HG03354 (cell line): ENCODE measurements around the gene FRMD1.
"Not testable (repeated sequence)": the region's sequence is repeated elsewhere in the genome, so short reads cannot be mapped to it uniquely, and the experiment has no call there.

Experiments
- ATAC-seq: cut with Tn5 transposase; IDR thresholded peaks from one replicate; pipeline ENCODE4 v1.9.1; 2021; ENCODE audit warnings: mild to moderate bottlenecking; ENCODE audit not compliant: unreplicated experiment, poor library complexity, severe bottlenecking

The FRMD1 gene

DNA sequence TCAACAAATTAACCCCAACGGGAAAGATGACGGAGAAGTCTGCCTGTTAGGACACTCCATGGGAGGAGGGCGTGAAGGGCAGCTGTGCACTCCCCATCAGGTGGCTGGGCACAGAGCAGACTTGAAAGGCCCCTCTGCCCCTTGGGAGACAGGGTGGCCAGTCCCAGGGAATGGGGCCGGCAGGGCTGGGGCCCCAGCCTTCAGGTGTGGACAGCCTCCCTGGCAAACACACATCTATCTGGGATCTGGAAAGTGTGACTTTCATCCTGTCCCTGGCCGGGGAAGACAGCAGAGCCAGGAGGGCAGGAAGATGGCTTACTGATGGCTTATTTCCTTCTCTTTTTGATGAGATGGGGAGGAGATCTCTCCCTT lies 4.5 kb upstream of the FRMD1 start:
- ATAC-seq = no peak

DNA sequence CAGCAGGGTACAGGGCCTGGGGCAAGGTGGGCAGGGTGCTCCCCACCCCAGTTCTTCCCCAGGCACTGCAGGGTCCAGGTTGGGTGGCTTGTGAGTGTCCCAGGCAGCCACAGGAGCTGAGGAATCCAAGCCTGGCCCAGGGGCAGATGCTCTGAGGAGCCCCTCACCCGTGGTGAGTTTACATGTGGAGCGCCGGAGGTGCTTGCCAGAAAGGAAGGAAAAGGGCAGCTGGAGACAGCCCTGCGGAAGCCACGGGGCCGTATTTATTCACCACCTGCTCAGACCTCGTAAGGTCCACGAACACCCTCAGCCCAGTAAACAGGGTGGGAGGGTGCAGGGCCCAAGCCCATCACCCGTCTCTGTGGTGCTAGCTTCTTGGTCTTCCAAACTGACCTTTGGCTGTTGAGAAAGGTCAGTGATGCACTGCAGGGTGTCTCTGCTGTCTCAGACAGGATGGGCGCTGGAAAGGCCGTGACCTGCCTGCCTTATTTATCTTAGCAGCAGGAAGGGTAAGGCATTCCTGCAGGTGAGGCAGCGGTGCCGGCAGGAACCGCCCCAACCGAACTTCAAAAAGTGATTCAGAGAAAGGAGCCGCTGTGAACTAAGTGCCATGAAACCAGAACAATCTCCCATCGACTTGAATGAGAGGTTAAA lies 4.0 kb upstream of the FRMD1 start:
- ATAC-seq = no peak

DNA sequence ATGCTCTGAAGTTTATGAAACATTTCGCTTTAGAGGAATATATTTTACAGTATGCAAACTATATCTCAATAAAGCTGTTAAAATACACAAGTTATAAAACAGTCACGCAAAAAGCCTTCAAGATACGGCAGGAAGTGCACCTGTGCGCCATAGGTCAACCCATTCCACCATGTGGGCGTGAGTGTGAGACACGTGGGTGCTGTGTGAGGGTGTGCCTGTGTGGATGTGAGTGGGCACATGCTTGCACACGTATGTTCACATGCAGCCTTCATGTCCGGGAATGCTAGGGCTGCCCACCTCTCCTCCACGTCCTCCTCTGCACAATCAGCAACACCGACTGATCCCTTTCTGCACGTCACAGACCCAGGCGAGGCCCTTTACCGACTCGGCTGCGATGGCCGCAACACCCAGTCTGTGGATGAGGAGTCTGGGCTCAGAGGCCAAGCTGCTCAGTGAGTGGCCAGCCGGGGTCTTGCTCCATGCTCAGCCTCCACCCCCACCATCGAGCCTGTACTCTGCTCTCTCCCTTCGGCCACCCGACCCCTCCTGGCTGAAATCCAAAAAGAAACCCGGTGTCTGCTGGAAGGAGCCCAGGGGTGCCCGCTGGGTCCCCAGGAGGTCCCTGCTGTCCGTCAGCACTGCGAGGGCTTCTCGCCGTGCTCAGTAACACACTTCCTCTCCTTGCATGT lies 3.0 kb upstream of the FRMD1 start:
- ATAC-seq = no peak

DNA sequence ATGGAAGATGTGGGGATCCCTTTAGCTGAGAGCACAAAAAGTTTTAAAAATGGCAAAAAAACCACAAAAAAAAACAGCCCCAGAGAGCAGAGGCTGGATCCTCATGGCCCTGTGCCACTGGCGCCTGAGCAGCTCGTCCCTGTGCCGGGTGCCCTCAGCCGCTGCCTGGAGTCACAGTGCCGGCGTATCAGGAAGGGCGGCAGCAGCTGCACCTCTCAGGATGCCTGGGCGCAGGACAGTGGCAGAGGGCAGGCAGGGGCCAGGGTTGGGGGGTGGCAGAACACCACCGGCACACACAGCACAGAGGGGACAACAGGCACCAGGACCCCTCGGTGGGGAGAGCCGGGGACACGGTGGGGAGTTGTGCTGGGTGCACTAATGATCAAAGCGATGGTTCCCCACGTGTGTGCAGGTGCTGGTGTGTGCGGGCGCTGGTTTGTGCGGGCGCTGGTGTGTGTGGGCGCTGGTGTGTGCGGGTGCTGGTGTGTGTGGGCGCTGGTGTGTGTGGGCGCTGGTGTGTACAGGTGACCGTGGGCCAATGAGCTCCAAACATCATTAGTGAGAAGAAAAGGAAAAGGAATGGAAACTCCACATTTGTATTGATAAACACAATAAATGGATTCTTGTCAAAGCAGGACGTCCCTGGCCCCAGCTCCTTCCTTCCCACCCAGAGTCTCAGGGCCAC lies 1.5 kb upstream of the FRMD1 start:
- no peak for ATAC-seq

DNA sequence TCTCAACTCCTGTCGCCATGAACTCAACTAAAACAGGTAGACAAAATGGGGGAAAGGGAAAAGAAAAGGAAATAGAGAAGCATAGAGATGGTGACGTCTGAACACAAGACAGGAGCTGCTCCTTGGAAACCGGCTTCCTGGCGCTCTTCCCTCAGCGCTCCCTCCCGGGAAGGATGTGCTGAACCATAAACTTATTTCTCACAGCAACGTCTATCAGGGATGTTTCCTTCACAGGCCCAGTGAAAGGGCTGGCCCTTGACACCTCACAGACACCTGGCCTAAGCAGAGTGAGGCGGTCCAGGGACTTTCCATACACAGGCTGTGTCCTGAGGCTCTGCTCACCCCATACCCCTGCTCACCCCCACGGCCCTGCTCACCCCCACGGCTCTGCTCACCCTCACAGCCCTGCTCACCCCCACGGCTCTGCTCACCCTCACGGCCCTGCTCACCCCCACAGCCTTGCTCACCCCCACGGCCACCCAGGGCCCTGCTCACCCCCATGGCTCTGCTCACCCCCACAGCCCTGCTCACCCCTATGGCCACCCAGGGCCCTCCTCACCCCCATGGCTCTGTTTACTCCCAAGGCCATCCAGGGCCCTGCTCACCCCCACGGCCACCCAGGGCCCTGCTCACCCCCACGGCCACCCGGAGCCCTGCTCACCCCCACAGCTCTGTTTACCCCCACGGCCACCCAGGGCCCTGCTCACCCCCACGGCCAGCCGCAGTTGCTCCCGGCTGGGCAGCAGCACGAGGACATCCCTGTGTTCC lies 653 bp downstream of the FRMD1 start:
- no peak for ATAC-seq

DNA sequence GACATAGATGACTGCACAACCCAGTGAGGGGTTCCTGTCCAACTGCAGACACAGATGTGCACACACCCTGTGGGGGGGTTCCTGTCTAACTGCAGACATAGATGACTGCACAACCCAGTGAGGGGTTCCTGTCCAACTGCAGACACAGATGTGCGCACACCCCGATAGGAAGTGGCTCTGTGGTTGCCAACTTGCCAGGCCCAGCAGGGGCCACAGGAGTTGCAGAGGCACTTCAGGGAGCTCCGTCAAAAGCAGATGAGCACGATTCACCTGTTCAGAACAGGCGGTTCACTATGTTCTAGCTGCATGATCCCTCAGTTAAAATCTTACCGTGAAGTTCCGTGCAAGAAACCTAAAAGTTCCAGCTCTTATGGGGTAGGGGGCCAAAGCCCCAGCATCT lies 1.6 kb downstream of the FRMD1 start:
- not testable (repeated sequence) for ATAC-seq

DNA sequence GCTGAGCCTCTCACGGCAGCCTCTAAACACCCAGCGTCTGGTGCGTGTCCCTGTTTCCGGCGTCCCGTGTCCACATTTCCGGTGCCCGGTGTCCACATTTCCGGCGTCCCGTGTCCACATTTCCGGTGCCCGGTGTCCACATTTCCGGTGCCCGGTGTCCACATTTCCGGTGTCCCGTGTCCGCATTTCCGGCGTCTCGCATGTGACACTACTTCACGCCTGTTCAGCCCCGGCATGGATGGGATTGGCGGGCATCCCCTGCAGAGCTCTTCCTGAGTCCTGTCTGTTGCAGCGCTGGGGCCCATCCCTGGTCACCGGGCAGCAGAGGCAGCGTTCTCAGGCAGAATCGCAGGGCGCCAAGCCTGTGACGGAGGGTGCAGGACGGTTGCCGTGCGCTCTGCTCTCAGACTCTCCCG lies 3.2 kb downstream of the FRMD1 start:
- ATAC-seq = no peak

DNA sequence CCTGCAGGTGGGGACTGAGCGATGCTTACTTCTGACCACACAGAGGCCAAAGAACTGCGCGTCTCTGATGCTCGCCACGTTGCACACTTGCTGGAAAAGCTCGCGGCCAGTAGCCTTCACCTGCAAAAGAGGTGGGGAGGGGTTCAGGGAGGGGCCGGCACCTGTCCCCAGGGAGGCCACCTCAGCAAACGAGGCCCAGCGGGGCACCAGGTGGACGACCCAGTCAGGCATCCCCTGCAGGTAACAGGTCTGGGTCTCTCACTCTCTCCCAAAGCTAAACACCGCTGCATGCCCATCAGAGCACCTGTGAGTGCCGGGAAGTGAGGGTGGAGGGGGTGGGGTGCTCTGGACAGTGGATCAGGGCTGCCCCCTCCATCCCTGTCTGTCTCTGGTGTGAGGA lies 3.8 kb downstream of the FRMD1 start:
- ATAC-seq = no peak

DNA sequence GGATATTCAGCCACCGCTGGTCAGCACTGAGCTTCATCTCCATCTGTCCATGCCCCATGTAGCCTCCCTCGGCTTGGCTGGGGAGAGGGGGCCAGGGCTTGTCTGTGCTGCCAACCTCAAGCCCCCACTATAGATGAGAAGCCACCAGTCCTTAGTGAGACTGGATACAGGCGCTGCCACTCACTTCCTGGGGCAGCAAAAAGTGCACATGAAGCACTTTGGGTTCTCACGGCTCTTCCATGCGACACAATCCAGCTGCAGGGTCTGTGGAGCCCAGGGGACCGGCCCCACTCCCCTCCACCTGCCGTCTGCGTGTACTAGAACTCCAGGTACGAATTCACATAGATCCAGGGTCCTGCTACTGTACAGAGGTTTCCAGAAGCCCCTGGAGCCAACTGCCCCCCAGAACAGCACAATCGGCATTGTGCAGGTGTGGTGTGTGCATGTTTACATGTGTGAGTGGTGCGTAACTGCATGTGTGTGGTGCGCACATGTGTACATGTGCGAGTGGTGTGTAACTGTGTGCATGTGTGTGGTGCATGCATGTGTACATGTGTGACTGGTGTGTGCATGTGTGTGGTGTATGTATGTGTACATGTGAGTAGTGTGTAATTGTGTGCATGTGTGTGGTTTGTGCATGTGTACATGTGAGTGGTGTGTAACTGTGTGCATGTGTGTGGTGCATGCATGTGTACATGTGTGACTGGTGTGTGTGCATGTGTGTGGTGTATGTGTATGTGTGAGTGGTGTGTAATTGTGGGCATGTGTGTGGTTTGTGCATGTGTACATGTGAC lies 4.9 kb downstream of the FRMD1 start:
- ATAC-seq = no peak

DNA sequence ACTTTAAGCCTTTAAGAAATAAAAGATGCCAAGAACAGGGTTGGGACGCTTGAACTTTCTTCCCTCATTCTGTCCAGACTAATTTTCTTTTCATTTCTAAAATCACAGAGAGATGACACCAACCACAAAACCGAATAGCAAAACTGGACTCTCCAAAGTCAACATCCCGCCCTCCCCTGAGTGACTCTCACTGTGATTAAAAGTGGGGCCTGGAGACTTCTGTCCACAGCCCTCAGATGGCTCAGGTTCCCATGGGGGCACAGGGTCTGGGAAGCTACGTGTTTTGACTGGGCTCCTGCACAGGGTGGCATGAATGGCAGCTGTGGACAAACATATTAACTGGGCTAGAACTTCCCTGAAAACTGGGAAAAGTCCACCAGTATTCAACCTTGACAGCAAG lies 6.3 kb downstream of the FRMD1 start:
- ATAC-seq = no peak

DNA sequence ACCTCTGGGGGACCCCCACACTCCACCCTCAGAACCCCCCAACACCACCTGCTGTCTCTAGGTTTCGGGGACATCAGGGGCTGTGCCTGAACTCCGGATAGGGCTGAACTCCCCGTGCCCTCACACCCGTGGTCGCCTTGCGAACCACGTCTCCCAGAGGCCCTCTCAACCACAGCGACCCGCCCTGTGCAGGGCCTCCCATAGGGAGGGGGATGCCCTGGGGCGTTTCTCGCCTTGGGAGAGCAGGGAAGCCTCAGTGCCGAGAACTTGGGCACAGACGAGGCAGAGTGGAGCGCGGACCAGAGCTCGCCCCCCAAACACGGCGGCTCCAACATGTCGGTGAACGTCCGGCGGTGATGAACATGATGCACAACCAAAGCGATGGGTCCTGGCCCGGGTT lies 6.8 kb downstream of the FRMD1 start:
- ATAC-seq = no peak

DNA sequence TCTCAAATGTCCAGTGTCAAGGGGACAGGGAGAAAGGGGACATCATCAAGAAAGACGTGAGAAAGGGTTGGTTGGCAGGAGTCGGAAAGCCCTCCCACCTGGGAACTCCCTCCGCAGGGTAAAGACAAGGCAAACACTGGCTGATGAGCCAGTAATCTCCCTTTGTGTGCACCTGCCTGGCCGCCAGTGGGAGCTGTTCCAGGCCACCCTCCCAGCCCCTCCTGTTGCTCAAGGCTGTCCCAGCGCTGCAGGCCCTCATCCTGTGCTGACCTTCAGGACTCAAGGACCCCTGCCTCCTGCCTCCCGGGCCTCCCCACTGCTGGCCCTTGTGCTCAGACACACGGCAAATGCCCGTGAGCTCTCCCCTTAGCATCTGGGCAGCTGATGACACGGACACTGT lies 7.4 kb downstream of the FRMD1 start:
- ATAC-seq = no peak

DNA sequence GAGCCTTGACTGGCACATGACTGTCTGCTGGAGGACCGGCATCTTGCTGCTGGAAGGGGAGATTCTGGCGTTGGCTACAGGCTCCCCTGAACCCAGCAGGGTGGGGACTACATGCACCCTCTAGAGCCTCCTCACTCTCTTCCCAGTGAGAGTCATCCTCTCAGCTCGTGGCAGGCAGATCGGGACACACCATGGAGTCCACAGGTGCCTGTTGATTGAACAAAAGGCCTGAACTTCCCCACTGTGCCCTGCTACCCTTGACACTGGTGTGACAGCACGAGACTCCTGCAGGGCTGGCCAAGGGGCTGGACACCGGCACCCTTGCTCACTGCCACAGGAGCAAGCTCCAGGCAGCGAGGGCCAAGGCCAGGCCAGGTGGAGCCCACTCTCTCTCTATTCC lies 8.2 kb downstream of the FRMD1 start:
- ATAC-seq = no peak

DNA sequence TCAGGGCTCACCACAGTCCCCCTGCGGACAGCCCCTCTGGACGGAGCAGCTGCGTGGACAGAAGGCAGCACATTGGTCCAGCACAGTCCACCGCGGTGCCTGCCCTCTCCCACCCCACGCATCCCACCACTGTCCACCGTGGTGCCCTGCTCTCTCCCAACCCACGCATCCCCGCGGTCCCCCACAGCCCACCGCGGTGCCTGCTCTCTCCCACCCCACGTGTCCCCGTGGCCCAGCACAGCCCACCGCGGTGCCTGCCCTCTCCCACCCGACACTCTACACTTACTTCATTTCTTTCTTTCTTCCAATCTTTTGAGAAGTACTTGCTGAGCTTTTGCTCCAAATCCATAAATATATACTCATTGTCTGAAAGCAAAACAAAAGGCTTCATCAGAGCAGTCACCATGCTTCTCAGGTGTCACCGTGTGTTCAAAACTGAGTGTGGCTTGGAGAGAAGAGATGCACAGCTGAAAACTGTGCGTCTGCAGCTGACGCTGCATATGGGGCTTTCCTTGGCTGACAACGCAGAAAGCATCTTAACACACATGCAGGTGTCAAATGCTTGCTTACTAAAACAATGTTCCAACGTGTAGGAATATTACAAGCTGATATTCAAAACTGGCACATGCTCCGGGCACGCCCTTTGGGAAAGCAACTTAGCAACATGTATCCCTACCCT lies 11.8 kb downstream of the FRMD1 start:
- ATAC-seq = no peak

DNA sequence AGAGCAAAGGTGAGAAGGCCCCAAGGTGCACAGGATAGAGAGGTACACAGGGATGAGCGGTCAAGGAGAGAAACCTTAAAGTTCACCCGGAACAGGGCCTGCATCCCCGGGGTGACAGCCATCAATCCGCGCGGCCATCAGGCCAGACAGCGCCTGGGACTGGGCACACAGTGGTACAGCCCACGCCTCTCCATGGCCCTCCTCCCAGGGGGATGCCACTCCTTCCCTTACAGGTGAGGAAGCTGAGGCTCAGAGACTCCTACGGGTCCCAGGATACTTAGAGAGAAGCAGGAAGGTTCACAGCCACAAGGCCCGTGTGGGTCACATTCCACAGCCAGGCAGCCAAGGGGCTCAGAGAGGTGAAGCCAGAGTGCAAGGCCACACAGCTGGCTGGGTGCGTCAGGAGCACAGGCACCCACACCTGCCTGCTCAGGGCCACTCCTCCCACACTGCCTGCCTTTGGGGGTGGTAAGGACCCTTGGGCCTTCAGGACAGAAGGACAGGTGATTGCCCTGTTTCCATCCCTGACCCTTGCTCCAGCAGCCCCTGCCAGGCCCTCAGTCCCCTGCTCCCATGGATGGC lies 14.7 kb downstream of the FRMD1 start:
- no peak for ATAC-seq

DNA sequence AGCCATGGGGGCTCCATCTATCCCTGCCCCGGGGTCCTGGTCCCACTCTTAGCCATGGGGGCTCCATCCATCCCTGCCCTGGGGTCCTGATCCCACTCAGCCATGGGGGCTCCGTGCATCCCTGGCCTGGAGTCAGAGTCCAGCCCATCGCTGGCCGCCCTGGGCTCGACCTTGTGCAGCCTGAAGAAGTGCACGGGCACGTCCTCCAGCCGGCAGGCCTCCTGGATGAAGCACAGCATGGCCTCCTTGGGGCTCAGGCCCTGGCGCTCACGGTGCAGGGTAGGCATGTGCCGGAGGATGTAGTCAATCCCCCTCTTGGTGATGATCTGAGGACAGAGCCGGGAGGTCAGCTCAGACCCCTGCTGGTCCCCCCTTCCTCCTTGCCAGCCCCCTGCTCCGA lies 15.6 kb downstream of the FRMD1 start:
- ATAC-seq = no peak

DNA sequence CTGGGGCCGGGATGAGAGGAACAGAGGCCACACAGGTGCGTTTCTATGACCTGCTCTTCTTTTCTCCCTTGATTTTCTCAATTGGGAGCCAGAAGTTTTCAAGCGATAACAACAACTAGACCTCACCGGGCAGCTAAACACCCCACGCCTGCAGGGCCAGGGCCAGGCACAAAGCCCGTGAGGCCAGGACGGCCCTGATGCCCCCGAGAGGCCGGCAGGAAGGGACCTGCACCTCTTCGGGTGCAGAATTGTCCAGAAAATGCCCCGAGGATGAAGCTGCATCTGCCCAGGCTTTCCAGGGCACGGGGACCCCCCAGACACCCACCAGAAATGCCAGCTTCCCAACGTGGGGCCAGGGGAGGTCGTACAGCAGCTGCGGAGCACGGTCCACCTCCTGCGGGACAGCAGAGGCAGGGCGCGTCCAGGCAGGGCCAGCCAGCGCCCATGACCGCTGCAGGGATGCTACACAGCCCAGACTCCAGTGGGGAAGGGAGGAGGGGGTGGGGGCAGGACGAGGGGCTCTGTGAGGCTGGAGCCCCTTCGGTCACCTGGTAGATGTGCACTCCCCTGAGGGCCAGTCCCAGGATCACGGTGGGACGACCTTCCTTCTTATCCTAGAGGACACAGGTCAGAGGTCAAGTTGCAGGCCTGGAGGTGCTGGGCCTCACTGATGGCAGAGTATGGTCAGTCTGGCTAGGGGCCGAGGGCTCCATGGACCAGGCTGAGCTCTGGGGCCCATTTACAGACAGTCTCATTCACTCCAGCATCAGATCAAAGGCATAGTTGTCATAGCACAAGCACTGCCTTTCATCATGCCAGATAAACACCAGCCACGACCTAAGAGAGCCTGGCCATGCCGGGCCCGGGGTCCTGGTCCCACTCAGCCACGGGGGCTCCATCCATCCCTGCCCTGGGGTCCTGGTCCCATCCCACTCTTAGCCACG lies 16.4 kb downstream of the FRMD1 start:
- ATAC-seq = no peak
